ENCODE results near the gene ABHD12B.

GRCh38 chr14:50856660-50857059 is 15.2 kb upstream of the ABHD12B start:
- TF ChIP-seq E2F4 (CRISPR knock-in tag; IDR thresholded peaks at IDR 0.05; ENCODE audit: low read depth), result no peak
- TF ChIP-seq CTCF (IDR thresholded peaks at IDR 0.05 in 2 of 3, conservative IDR thresholded peaks at IDR 0.05 in 1 of 3; ENCODE audit: insufficient read depth in 2 of 3, low read depth in 1 of 3, low read length in 3 of 3), result no peak
